Activated CD8-positive, alpha-beta memory T cell treated with anti-CD3 and anti-CD28 coated beads for 1 hour (primary cell): ENCODE results near the gene PRDX5.

ENCODE experiments used
- DNase-seq, 2 donors: peaks; one replicate each; pipeline ENCODE4 v3.0.0-alpha.2; 2020; ENCODE audit warnings: low read depth in 1 of 2; ENCODE audit errors: extremely low read depth in 1 of 2

PRDX5 gene

DNA sequence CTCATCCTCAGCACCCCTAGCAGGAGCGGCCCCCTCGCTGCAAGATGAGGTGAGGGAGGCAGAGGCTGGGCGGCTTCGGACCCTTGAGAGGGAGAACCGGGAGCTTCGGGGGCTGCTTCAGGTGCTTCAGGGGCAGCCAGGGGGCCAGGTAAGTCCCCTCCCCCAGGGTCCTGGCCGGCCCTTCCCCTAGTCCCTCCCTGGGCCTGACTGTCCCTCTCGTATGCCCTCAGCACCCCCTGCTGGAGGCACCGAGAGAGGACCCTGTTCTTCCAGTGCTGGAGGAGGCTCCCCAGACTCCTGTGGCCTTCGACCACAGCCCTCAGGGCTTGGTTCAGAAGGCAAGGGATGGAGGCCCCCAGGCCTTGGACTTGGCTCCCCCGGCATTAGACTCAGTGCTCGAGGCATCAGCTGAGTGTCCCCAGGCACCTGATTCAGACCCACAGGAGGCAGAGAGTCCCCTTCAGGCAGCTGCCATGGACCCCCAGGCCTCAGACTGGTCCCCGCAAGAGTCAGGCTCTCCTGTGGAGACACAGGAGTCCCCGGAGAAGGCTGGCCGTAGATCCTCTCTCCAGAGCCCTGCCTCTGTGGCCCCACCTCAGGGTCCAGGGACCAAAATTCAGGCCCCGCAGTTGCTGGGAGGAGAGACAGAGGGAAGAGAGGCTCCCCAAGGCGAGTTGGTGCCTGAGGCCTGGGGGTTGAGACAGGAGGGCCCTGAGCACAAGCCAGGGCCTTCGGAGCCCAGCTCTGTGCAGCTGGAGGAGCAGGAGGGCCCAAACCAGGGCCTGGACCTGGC, 26.0 kb downstream of the PRDX5 start:
- DNase-seq: no peak

DNA sequence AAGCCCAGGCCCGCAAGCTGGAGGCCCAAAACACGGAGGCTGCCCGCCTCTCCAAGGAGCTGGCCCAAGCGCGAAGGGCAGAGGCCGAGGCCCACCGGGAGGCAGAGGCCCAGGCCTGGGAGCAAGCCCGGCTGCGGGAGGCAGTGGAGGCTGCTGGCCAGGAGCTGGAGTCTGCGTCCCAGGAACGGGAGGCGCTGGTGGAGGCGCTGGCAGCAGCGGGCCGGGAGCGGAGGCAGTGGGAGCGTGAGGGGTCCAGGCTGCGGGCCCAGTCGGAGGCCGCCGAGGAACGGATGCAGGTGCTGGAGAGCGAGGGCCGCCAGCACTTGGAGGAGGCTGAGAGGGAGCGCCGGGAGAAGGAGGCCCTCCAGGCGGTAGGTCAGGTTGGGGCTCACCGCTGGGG, 26.9 kb downstream of the PRDX5 start:
- no peak for DNase-seq

DNA sequence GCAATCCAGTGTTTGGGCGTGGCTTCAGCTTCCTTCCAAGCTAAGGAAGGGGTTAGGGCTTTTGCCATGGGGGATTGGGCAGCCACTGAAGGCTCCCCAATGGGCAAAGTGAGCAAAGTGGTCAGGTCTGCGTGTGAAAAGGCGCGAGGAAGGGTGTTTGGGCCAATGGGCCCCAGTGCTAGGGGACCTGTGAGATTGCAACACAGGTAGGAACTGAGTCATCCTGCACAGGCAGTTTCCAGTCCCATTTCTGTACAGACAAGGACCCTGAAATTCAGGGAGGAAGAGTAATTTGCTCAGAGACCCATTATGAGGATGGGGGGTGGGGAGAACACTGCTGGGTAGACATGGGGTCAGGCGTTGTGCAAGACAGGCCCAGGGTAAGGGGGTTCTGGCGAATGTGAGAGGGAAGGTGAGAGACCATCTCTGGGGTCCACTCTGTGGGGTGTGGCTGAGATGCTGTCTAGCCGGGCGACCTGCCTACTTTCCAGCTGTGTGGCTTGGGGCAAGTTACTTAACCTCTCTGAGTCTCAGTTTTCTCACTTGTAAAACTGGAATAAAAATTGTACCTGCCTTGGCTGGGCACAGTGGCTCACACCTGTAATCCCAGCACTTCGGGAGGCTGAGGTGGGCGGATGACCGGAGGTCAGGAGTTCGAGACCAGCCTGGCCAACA, 29.4 kb downstream of the PRDX5 start:
- DNase-seq: no peak

DNA sequence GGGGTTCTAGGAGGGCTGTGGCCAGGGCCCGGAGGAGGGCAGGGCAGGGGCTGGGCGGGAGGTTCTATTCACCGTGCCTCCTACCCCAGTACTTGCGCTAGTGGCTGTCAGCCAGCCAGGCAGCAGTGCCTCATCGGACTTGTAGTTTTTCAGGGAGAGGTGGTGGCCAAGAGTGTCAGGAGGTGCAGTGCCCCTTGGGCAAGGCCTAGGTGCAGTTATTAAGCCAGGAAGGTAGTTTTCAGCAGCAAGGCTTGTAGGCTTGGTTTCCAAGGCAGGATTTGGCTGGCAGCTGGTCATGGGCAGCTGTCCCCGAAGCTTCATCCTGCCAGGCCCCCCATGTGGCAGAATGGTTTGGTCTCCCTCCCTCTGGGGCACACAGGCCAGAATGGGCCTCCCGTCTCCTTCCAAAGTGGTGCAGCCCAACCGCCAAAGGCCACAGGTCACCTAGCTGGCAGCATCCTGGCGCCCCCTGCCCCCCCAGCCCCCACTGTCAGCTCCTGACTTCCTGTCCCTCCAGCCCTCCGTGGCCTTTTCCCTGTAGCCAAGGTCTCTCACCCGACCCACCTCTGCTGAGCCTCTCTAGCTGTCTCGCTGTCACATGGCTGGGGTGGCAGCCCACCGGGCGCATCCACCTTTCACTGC, 30.6 kb downstream of the PRDX5 start:
- no peak for DNase-seq

DNA sequence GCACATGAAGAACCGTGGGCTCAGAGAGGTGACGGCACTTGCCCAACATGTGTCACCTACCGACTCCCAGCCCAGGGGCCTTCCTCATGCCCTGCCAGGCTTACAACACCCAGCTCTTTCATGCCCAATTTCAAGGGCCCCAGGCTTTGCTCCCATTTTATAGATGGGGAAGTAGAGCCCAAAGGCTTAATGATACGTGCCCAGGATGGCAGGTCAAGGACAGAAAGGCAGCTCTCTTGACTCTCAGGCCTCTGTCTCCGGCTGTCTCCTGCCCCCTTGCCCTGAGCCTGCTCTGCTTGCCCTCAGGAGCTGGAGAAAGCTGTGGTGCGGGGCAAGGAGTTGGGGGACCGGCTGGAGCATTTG, 31.1 kb downstream of the PRDX5 start:
- no peak for DNase-seq

DNA sequence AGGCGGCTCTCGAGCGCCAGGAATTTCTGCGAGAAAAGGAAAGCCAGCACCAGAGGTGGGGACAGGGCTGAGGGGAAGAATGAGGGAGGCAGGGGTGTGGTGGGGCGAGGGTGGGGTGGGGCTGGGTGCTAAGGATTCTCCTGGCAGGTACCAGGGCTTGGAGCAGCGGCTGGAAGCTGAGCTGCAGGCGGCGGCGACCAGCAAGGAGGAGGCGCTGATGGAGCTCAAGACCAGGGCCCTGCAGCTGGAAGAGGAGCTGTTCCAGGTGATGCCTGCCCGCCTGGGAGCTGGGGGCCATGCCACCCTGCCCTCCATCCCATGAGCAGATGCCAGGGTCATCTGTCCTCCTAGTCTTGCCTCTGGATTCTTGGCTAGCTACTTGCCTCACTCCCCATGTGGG, 31.5 kb downstream of the PRDX5 start:
- DNase-seq: no peak

DNA sequence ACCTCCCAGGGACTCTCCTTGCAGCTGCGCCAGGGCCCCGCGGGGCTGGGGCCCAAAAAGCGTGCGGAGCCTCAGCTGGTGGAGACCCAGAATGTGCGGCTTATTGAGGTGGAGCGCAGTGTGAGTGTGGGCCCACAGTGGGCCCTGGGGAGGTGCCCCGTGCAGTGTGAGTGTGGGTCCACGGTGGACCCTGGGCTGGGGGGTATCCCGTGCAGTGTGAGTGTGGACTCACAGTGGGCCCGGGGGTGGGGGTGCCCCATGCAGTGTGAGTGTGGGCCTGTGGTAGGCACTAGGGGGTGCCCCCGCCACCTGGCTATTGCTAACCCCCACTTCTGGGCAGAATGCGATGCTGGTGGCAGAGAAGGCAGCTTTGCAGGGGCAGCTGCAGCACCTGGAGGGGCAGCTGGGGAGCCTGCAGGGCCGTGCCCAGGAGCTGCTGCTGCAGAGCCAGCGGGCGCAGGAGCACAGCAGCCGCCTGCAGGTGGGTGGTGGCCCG, 33.3 kb downstream of the PRDX5 start:
- DNase-seq: no peak

DNA sequence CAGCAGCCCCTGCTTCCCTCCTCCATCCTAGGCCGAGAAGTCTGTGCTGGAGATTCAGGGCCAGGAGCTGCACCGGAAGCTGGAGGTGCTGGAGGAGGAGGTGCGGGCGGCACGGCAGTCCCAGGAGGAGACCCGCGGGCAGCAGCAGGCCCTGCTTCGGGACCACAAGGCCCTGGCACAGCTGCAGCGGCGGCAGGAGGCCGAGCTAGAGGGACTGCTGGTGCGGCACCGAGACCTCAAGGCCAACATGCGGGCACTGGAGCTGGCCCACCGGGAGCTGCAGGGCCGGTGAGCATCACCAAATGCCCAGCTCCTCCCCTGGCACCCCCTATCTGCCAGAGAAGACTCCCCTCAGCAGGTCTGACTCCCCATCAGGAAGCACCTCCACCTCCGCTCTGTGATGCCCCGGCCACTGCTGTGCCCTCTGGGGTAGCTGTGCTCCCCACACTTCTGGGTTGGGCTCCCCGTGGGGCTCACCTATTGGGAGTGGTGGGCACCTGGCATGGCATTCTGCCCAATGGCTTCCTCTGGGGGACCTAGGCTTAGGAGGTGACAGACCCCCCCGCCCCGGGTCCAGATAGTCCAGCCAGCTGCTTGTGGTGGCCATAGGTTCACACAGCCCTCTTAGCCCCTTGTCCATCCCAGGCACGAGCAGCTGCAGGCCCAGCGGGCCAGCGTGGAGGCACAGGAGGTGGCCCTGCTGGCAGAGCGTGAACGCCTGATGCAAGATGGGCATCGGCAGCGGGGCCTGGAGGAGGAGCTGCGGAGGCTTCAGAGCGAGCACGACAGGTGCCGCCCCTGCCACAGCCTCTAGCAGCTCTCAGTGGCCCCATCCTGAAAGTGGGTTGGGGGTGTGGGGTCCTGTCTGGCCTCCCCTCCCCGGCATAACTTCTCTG, 34.4 kb downstream of the PRDX5 start:
- no peak for DNase-seq

DNA sequence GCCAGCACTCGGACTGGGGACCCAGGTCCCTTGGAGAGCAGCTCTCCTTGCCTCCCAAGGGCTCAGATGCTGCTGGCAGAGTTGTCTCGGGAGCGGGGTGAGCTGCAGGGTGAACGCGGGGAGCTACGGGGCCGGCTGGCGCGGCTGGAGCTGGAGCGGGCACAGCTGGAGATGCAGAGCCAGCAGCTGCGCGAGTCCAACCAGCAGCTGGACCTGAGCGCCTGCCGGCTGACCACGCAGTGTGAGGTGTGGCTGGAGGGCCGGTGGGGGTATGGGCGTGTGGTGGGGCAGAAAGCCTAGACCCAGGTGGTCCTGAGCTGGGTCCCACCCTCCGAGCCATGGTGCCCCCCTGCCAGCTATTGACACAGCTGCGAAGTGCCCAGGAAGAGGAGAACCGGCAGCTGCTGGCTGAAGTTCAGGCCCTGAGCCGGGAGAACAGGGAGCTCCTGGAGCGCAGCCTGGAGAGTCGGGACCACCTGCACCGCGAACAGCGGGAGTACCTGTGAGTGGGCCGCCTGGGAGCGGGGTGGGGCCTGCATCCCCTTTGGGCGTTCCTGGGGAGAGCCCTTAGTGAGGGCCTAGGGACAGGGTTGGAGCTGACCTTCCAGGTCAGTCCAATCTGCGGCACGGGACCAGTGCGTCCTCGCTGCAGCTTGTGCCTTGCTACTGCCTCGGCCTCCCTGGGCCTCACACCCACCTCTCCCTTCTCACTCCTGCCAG, 35.2 kb downstream of the PRDX5 start:
- no peak for DNase-seq

DNA sequence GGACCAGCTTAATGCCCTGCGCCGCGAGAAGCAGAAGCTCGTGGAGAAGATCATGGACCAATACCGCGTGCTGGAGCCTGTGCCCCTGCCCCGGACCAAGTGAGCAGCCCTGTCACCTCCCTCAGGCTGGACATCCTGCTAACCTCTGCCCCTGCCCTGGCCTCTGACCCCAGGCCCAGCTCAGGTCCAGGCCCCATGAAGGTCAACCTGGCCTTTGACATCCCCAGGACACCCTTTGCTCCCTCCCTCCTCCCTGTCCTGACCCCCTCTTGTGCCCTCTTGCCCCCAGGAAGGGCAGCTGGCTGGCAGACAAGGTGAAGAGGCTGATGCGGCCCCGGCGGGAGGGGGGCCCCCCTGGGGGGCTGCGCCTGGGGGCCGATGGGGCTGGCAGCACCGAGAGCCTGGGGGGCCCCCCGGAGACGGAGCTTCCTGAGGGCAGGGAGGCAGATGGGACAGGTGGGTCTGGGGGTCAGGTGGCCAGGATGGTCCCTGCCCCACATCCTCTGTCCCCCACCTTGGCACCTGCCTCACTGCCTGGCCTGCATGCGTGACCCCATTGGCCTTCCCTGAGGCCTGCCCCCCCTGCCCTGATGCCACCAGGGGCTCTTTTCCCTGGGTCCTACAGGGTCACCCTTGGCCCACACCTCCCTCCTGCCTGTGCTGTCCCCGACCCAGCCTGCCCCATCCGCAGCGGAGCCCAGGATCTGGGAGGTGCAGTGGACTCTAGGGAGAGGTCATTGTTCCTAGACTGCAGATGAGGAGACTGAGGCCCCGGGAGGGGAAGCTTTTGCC, 36.0 kb downstream of the PRDX5 start:
- DNase-seq: no peak

DNA sequence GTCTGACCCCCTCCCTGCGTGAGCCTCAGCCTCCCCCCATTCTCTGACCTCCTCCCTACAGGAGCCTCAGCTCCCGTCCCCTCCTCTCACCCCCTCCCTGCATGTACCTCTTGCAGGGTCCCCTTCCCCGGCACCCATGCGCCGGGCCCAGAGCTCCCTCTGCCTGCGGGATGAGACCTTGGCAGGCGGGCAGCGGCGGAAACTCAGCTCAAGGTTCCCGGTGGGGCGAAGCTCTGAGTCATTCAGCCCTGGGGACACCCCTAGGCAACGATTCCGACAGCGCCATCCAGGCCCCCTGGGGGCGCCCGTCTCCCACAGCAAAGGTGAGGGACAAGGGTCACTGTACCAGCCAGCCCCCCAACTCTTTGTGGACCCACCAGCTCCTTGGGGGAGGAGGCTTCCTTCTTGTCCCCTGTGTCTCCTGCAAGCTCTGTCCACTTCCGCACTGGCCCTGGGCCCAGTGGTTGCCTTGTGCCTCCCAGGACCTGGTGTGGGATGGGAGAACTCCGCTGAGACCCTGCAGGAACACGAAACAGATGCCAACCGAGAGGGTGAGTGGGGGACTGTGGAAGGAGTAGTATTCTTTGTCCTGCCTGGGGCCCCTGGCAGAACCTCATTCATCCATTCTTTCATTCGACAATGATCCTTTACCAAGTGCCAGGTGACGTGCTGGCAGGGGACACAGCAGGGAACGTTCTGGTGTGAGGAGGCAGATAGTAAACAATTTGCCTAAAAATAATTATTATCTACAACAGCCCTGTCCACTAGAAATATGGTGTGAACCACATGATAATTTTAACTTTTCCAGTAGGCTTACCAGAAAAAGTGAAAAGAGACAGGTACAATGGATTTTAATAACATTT, 37.4 kb downstream of the PRDX5 start:
- DNase-seq: no peak

DNA sequence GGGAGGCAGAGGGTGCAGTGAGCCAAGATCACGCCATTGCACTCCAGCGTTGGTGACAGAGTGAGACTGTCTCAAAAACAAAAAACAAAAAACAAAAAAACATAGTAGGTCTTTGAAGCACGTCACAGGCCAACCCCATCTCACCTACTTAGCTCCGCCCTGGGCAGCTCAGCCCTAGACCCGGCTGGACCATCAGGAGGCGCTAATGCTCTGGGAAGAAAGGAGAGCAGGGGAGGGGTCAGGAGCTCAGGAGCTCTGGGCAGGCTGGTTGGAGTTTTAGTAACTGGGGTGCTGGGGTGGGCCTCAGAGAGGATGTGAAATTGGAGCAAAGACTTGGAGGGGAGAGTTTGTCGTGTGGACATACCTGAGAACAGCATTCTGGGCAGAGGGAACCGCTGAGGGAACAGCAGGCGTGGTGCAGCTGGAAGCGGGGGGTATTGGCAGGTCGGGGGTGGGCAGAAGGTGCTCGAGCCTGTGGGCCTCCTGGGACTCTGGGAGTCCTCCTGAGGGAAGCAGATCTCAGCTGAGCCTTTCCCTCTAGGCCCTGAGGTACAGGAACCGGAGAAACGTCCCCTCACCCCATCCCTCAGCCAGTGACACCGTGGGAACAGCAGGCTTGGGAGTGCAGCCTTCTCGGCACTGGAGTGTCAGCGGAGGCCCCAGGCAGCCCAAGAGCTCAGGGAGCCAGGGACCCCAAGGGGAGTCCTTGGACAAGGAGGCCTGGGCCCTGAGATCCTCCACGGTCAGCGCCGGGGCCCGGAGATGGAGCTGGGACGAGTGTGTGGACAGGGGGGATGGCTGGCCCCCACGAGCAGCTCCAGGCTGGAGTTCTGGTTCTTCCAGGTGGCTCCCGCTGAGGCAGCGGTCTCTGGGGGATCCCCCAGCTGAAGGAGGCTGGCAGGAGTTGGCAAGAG, 38.8 kb downstream of the PRDX5 start:
- no peak for DNase-seq

DNA sequence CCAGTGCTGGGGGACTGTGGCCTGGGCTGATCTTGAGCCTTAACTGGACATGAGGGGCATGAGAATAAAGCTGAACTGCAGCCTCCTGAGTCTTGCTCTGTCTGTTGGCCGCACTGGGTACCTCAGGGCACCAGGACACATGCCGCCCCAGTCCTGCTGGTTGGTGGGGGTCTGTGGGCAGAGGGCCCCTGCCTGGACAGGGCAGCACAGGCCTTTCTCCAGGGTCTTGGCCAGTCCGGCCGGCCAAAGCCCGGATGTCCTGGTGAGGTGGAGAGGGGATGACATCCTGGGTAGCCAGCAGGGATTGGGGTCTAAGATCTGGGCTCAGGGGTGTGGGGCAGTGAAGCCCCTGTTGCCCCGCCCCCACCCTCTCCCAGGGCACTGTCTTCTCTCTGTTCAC, 39.5 kb downstream of the PRDX5 start:
- DNase-seq: no peak

DNA sequence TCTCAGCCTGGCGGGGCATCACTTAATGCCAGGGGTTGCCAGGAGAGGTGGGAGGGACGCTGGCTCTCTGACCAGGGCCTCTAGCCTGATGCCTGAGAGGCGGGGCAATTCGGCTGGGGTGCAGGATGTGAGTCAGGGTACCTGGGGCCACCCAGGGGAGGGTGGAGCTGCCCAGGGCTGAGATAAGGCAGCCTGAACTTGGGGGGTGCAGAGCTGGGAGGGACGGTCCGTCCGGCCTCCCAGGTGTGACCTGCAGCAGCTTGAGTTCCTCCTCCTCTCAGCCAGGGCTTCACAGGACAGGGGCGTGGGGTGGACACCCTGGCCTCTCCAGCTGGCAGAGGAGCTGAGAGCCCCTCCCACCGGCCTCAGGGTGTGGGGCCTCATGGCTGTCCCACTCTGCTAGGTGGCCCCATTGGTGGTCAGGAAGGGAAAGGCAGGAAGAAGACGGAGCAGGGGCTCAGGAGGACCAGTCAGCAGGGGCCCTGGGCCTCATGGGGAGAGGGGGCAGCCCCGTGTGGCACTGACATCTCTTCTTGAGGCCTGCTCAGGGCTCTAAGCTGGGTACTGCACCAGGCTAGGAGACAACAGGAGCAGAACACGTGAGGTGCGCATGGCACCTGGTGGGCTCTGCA, 40.1 kb downstream of the PRDX5 start:
- no peak for DNase-seq

DNA sequence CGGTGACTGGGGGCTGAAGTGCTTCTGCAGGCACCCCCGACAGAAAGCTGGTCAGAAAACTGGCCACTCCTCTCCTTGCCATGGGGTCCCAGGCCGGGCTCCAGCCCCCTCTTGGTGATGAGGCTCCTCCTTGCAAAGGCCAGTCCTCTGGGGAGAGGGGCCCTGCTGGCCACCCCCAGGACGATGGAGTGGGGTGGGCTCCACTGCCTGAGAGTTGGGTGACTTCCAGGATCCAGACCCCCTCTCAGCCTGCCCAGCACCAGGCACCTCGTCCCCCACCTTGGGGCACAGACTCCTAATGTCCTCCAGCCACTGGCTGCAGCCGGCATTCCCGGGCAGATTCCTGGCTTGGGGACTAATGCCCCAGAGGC, 40.6 kb downstream of the PRDX5 start:
- DNase-seq: no peak

DNA sequence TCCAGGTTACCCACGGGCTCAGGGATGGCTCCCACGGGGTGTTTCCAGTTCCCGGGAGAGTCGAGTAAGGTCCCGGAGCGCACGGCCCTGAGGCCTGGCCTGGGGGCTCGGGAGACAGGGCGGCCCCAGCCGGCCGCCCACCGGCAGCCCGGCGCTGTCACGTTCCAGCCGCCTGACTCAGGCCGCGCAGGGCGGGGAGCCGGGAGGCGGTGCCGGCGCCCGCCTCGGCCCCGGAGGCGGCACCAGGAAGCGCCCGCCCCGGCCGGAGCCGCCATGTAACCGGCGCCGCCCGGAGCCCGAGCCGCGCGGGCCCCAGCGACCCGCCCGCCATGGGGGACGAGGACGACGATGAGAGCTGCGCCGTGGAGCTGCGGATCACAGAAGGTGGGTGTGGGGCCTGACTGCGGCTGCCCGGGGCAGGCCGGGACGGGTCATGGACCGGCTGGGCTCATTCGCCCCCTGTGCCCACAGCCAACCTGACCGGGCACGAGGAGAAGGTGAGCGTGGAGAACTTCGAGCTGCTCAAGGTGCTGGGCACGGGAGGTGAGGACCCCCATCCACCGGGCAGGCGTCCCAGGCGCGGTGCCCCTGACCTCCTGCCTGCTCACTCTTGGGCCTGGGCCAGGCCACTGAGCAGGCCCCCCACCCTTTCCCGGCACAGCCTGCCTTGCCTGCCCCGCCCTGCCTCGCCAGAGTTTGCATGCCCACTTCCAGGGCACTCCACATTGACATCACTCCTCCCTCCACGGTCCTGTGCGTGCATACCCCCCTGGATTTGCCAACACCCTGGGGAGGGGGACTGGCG, 41.2 kb downstream of the PRDX5 start, which contains the start of gene RPS6KA4:
Gene RPS6KA4 (plus strand): TSS at position 256 of the 805 bp plus-strand sequence. CDS start 74 bp downstream, at position 330.
- DNase-seq: no peak
